ENCODE results near the gene TRIM67. TPM values are rescaled to one million over a fixed set of nuclear protein-coding genes. Genes with fewer than 3 reads are reported as not detected.

TRIM67 gene
- total RNA-seq, 2 experiments from 2014 or later = not detected

DNA sequence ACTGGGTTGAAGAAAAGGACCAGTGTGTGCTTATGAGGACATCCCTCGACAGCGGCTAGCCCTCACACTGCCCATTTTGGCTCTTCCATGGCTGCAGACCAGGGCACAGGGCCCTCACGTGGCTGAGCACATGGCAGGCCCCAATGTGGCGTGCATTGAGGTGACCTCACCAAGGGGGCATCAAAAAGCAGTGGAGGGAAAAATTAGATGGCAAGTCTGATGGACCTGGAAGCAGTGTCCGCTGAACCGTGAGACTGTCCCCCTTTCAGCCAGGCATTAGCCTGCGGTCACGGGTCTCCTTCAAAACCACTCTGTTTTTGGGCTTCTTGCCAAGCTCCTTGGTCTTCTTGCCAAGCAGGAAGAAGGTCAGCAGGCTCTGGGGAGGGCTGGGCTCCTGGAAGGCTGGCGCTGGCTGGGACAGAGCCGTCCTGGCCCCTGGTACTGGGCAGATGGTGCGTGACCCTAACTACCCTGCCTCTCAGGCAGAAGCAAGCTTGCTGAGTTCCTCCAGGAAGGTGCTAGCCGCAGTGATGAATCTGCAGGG, 30.8 kb downstream of the TRIM67 start:
- POLR2A ChIA-PET = no interaction called here
- Mint-ChIP-seq H3K4me1 (no peaks in the 10 kb centered on the region), H3K27me3 (peaks cover 10% of the 10 kb centered on the region), H3K27ac (no peak overlapping the region), H3K4me3 (no peak overlapping the region), H3K36me3 (ENCODE audit: low read depth) (no peaks in the 10 kb centered on the region), H3K9me3 (no peaks in the 10 kb centered on the region)
- CTCF ChIA-PET = interaction anchor here (0.6 kb wide), 1 partner anchor 19 kb away, joined by 3 read pairs; no protein-coding TSS in a partner anchor
- no peak for DNase-seq

DNA sequence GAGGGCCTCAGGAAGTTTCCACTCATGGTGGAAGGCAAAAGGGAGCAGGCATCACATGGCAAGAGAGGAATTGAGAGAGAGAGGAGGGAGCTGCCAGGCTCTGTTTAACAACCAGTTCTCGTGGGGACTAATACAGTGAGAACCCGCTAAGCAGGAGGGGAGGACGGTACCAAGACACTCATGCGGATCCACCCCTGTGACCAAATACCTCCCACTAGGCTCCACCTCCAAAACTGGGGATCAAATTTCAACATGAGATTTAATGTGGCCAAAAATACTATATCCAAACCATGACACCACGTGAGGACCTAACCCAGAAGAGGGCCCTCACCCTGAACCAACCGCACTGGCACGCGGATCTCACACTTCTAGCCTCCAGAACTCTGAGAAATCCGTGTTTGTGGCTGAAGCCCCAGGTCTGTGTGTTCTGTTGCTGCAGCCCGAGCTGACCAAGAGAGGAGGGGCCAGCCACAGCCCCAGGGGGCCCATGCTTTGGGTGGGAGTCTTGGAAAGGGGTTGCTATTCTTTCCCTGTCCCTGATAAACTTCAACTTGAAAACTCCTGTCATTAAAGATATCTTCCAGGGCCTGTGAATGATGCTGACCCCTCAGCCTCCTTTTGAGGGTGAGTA, 32.0 kb downstream of the TRIM67 start:
- DNase-seq = no peak
- POLR2A ChIA-PET = interaction anchor here (0.5 kb wide), 1 partner anchor 16 kb away, joined by 3 read pairs; no protein-coding TSS in a partner anchor
- CTCF ChIA-PET = no interaction called here
- H3K36me3 Mint-ChIP-seq (ENCODE audit: low read depth) = no peaks in the 10 kb centered on the region
- H3K27me3 Mint-ChIP-seq = peaks cover 5% of the 10 kb centered on the region
- no peak overlapping the region for H3K4me3 Mint-ChIP-seq
- H3K27ac Mint-ChIP-seq = no peak overlapping the region
- H3K9me3 Mint-ChIP-seq = no peaks in the 10 kb centered on the region
- no peaks in the 10 kb centered on the region for H3K4me1 Mint-ChIP-seq

DNA sequence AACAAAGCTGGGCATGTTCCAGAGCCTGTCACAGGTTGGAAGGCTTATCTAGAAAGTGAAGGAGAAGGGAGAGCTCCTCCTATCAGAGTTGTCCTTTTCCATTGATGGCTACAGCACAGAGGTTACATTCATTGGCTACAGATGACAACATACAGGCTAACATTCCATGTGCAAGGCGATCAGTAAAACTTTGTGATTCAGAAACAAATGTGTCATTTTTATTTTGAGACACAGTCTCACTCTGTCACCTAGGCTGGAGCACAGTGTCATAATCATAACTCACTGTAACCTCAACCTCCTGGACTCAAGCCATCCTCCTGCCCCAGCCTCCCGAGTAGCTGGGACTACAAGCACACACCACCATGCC, 32.6 kb downstream of the TRIM67 start:
- H3K27me3 Mint-ChIP-seq = peaks cover 5% of the 10 kb centered on the region
- CTCF ChIA-PET = no interaction called here

DNA sequence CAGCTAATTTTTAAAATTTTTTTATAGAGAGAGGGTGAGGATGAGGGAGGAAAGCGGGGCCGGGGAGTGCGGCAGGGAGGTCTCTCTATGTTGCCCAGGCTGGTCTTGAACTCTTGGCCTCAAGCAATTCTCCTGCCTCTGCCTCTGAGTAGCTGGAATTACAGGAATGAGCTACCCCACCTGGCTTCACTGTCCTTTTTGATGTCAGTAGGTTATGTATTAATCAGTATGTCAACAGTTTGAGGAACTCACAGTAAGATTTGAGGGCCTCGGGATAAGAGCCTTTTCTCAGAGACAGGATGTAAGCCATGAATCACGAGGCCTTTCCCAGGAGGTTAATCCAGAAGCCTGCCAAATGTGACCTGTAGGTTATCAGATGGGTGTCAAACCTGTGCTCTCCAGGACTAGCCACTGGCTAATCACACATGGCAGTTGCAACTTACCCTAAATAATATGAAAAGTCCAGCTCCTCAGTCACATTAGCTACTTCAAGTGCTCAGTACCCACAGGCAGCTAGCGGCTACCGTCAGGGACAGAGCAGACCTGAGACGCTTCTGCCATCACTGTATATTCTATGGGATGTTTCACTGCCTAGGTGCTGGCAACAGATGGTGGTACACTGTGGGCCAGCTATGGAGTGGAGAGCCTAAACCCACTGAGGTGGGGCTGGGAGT, 33.1 kb downstream of the TRIM67 start:
- Mint-ChIP-seq H3K27me3 (peaks cover 4% of the 10 kb centered on the region), H3K9me3 (no peaks in the 10 kb centered on the region), H3K4me3 (no peak overlapping the region), H3K36me3 (ENCODE audit: low read depth) (no peaks in the 10 kb centered on the region), H3K4me1 (no peaks in the 10 kb centered on the region), H3K27ac (no peak overlapping the region)
- DNase-seq = no peak
- POLR2A ChIA-PET = interaction anchor here (0.7 kb wide), 1 partner anchor 273 kb away, joined by 3 read pairs; no protein-coding TSS in a partner anchor
- CTCF ChIA-PET = no interaction called here

More for the DNA sequence above, 32.6 kb downstream of the TRIM67 start:
- Mint-ChIP-seq H3K36me3 (ENCODE audit: low read depth) (no peaks in the 10 kb centered on the region), H3K9me3 (no peaks in the 10 kb centered on the region), H3K4me1 (no peaks in the 10 kb centered on the region), H3K27ac (no peak overlapping the region), H3K4me3 (no peak overlapping the region)
- no peak for DNase-seq
- POLR2A ChIA-PET = interaction anchor here (0.5 to 0.7 kb wide), 2 partner anchors 17 to 273 kb away, joined by 3 read pairs; no protein-coding TSS in a partner anchor

DNA sequence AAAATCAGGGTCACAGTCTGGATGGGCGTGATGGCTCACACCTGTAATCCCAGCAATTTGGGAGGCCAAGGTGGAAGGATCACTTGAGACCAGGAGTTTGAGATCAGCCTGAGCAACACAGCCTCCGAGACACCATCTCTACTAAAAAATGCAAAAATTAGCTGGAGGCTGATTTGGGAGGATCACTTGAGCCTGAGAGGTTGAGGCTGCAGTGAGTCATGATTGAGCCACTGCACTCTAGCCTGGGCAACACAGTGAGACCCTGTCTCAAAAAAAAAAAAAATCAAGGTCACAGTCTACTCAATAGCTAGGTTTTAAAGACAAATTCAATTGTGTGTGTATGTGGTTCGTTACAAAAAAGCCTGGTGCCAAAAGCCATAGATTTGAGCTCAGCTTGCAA, 34.4 kb downstream of the TRIM67 start:
- H3K9me3 Mint-ChIP-seq = no peaks in the 10 kb centered on the region
- ChIA-PET CTCF (interaction anchor here (0.6 to 1.3 kb wide), 2 partner anchors 9 to 419 kb away, joined by 3 to 5 read pairs; no protein-coding TSS in a partner anchor), POLR2A (no interaction called here)
- no peak overlapping the region for H3K4me3 Mint-ChIP-seq
- DNase-seq = no peak
- H3K27me3 Mint-ChIP-seq = peaks cover 3% of the 10 kb centered on the region
- H3K4me1 Mint-ChIP-seq = no peaks in the 10 kb centered on the region
- no peaks in the 10 kb centered on the region for H3K36me3 Mint-ChIP-seq (ENCODE audit: low read depth)
- no peak overlapping the region for H3K27ac Mint-ChIP-seq

DNA sequence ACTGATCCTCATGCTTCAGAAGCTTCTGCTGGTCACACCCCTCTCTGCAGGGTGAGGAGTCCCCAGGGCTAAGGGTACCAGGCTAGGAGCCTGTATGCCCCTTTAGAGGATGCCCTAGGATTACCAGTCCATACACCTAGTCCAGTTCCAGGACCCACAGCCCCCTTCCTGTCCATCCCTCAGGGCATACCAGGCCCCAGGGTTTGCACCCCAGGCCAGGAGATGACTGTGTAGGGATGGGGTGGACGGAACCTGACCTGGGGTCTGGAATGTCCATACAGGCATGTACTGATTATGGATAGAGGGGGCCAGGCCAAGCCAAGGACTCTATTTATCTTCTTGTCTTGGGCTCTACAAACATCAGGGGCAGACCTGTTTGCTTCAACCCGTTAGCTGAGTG, 34.9 kb downstream of the TRIM67 start:
- CTCF ChIA-PET = interaction anchor here (0.6 to 1.3 kb wide), 2 partner anchors 9 to 419 kb away, joined by 3 to 5 read pairs; no protein-coding TSS in a partner anchor
- no peak for DNase-seq
- POLR2A ChIA-PET = no interaction called here
- Mint-ChIP-seq H3K9me3 (no peaks in the 10 kb centered on the region), H3K27me3 (peaks cover 4% of the 10 kb centered on the region), H3K27ac (no peak overlapping the region), H3K36me3 (ENCODE audit: low read depth) (no peaks in the 10 kb centered on the region), H3K4me3 (no peak overlapping the region), H3K4me1 (peaks cover 4% of the 10 kb centered on the region)

DNA sequence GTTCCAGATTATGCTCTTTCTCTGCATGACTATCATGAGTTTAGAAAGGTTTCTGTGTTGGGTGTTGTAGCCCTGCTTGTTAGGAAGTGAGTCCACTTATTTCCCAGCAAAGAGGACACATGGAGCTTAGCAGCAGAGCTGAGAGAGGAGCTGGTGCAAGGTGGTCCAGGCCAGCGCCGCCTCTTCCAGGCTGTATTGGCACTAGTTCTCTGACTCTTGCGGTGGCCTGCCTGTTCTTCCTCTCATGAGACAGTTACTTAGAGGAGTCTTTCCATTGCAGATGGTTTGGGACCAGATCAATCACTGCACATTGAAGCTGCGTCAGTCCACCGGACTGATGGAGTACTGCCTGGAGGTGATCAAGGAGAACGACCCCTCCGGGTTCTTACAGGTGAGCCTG, 38.0 kb downstream of the TRIM67 start:
- ChIA-PET CTCF (interaction anchor here (0.5 kb wide), 1 partner anchor 362 kb away, joined by 3 read pairs; no protein-coding TSS in a partner anchor), POLR2A (no interaction called here)
- H3K4me3 Mint-ChIP-seq = no peak overlapping the region

DNA sequence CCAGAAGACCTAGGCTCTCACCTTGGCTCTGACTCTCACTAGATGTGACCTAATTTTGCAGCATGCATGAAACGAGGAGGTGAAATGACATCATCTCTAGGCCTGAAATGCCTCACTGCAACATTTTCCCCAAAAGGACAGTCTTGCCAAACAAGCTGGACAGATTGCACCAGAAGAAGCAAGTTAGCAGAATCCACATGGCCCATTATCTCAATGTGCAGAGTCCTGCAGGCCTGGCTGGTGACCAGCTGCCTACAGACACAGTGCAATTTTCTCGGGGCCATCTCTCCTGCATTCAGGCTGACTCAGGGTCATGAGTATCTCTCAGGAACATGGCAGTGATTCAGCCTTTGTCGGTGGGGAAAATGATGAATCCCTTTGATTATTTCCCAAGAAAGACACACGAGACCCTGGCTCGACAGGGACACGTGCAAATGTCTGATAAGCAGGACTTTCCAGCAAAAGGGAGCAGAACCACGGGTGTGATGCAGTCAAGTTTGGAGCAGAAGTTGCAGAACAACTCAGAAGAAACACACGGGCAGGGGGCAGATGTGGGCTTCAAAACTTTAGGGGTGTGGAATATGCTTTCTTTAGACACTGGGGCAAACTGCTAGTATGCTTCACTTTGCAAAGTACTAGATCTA, 38.7 kb downstream of the TRIM67 start:
- H3K27ac Mint-ChIP-seq = no peak overlapping the region
- no peaks in the 10 kb centered on the region for H3K36me3 Mint-ChIP-seq (ENCODE audit: low read depth)
- H3K4me1 Mint-ChIP-seq = peaks cover 15% of the 10 kb centered on the region
- no peaks in the 10 kb centered on the region for H3K9me3 Mint-ChIP-seq
- ChIA-PET POLR2A (no interaction called here), CTCF (no interaction called here)
- no peak for DNase-seq
- H3K4me3 Mint-ChIP-seq = no peak overlapping the region
- peaks cover 5% of the 10 kb centered on the region for H3K27me3 Mint-ChIP-seq

More for the DNA sequence above, 38.0 kb downstream of the TRIM67 start:
- DNase-seq = no peak
- Mint-ChIP-seq H3K4me1 (peaks cover 15% of the 10 kb centered on the region), H3K36me3 (ENCODE audit: low read depth) (no peaks in the 10 kb centered on the region), H3K27ac (no peak overlapping the region), H3K9me3 (no peaks in the 10 kb centered on the region), H3K27me3 (peaks cover 5% of the 10 kb centered on the region)

DNA sequence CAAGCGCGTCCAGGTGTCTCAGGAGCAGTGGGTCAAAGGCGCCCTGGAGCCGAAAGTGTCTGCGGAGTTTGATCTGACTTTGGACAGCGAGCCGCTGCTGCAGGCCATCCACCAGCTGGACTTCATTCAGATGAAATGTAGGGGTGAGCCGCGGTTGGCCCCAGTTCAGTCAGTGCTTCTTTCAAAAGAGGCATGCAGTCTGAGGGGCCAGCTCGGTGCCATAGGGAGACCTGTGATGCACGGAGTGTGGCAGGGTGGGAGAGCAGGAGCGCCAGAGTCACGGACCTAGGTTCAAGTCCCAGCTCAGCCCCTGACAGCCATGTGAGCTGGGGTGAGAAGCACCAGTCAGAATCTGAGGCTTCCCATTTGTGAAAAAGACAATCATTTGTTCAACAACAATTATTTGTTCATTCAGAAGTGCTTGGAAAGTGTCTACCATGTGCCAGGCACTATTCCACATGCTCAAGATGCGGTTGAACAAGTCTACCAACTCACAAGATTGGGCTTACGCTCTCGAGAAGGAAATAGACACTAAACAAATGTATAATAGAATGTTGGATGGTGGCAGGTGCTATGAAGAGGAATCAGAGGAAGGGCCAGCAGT, 39.6 kb downstream of the TRIM67 start:
- no peaks in the 10 kb centered on the region for H3K36me3 Mint-ChIP-seq (ENCODE audit: low read depth)
- H3K27me3 Mint-ChIP-seq = peaks cover 5% of the 10 kb centered on the region
- ChIA-PET CTCF (no interaction called here), POLR2A (no interaction called here)
- no peak for DNase-seq
- no peaks in the 10 kb centered on the region for H3K9me3 Mint-ChIP-seq
- peaks cover 15% of the 10 kb centered on the region for H3K4me1 Mint-ChIP-seq
- no peak overlapping the region for H3K4me3 Mint-ChIP-seq
- no peak overlapping the region for H3K27ac Mint-ChIP-seq

DNA sequence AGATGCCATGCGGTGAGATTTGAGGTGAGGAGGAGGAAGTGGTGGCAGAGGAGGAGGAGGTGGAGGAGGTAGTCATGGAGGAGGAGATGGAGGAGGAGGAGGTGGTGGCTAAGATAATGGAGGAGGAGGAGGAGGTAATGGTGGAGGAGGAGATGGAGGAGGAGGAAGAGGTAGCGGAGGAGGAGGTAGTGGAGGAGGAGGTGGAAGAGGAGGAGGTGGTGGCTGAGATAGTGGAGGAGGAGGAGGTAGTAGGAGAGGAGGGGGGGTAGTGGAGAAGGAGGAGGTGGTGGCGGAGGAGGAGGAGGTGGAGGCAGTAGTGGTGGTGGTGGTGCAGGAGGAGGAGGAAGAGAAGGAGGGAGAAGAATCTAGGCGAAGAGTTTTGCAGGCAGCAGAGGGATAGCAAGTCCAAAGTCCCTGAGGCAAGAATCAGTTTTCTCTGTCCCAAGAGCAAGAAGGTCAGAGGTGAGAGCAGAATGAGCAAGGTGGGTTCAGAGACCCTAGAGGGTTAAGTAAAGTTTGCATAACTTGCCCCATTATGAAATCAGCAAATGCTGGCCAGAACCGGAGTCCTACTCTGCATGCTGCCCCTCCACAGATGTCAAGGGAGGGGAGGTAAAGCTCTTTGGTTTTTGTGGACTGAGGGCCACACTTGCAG, 40.2 kb downstream of the TRIM67 start:
- Mint-ChIP-seq H3K27ac (no peak overlapping the region), H3K4me3 (no peak overlapping the region), H3K36me3 (ENCODE audit: low read depth) (no peaks in the 10 kb centered on the region), H3K9me3 (no peaks in the 10 kb centered on the region), H3K27me3 (peaks cover 5% of the 10 kb centered on the region), H3K4me1 (peaks cover 15% of the 10 kb centered on the region)
- CTCF ChIA-PET = interaction anchor here (1.0 kb wide), 1 partner anchor 13 kb away, joined by 3 read pairs; no protein-coding TSS in a partner anchor
- no peak for DNase-seq
- POLR2A ChIA-PET = no interaction called here

DNA sequence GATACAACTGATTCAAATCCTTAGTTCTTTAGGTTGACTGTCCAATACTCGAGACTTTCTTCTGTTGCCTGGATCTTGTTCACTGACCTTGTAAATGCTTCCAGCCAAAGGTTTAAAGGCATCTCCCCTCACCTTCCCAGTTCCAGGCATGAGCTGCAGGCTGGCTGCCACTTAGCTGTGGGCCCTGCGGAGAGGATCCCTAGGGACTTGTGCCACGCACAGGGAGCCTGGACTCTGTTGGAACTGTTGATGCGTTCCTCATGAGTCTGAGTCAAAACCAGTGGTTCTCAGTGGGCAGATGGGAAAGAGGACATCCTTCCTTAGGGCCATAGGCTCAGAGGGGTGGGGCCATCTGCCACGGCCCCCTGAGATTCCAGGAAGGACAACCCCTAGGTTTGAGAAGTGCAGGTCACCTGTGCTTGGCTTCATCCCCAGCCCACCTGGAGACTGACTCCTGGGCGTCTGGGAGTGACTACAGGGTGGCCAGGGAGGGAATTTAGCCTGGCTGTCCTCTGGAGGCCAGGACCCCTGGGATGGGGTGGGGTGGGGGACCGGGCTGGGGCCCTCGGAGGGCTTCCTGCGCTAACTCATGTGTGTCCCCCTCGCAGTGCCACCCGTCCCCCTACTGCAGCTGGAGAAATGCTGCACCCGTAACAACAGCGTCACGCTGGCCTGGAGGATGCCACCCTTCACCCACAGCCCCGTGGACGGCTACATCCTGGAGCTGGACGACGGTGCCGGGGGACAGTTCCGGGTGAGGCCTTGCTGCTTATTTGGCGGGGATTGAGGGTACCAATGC, 41.6 kb downstream of the TRIM67 start:
- H3K4me3 Mint-ChIP-seq = no peak overlapping the region
- POLR2A ChIA-PET = no interaction called here
- H3K36me3 Mint-ChIP-seq (ENCODE audit: low read depth) = no peaks in the 10 kb centered on the region
- DNase-seq = no peak
- no peaks in the 10 kb centered on the region for H3K9me3 Mint-ChIP-seq
- H3K4me1 Mint-ChIP-seq = peaks cover 15% of the 10 kb centered on the region
- peaks cover 5% of the 10 kb centered on the region for H3K27me3 Mint-ChIP-seq
- no peak overlapping the region for H3K27ac Mint-ChIP-seq
- CTCF ChIA-PET = interaction anchor here (0.6 to 1.0 kb wide), 4 partner anchors 12 to 70 kb away, joined by 3 read pairs; no protein-coding TSS in a partner anchor

DNA sequence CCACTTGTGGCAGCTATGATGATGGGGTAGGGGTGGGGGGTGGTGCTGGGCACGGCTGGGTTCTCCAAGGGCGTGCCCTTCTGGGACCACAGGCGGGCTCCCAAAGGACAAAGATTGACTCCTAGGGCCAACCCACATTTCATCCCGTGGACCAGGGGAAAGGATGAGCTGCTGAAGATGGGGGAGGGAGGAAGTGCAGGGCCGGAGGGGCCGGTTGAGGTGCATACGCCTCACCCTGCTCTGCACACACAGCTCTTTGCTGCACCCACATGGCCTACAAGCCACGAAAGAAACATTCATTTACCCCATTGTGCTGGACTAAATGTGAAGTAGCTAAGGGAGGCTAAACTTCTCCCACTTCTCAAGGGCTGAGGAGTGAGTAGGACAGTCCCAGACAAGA, 45.0 kb downstream of the TRIM67 start:
- POLR2A ChIA-PET = no interaction called here

More for the DNA sequence above, 45.0 kb downstream of the TRIM67 start:
- Mint-ChIP-seq H3K27me3 (peaks cover 3% of the 10 kb centered on the region), H3K9me3 (no peaks in the 10 kb centered on the region), H3K4me3 (no peak overlapping the region), H3K27ac (no peak overlapping the region), H3K4me1 (peaks cover 17% of the 10 kb centered on the region), H3K36me3 (ENCODE audit: low read depth) (no peaks in the 10 kb centered on the region)
- no peak for DNase-seq
- CTCF ChIA-PET = interaction anchor here (0.6 to 1.3 kb wide), 4 partner anchors 9 to 139 kb away, joined by 3 to 6 read pairs (median 4); no protein-coding TSS in a partner anchor

Data from activated CD4-positive, alpha-beta T cell treated with anti-CD3 and anti-CD28 coated beads, Interleukin-2, amount 10 ng/mL, durations not matched to agents 7 days and 5 days (primary cell).